Thyroid gland (tissue), 4 donors: ENCODE results near the gene DCP2.

Experiments
- CTCF ChIP-seq, 6 experiments: fragments of 200-600 bp in 3 of 6; fragments of 450-650 bp in 3 of 6; sonication (generic) in 3 of 6; IDR thresholded peaks; one replicate each; pipeline ENCODE4 v1.5.1; 2016 to 2019; ENCODE audit warnings: antibody characterized with exemption in 6 of 6, mild to moderate bottlenecking in 2 of 6, inconsistent platforms in 1 of 6, moderate library complexity in 1 of 6
- POLR2A ChIP-seq, 2 donors: fragments of 450-650 bp; IDR thresholded peaks; one replicate each; pipeline ENCODE4 v1.6.1; 2017; ENCODE audit warnings: antibody characterized with exemption in 2 of 2, mild to moderate bottlenecking in 2 of 2, moderate library complexity in 1 of 2

GRCh38 chr5:112977440-112977861 is 853 bp downstream of the DCP2 start:
- TF ChIP-seq CTCF (IDR thresholded peaks at IDR 0.05) (no peak), POLR2A (IDR thresholded peaks at IDR 0.05) (no peak)
